Neural cell (in vitro differentiated cells): Measurements from ENCODE around the gene GTF2A1.

Source experiments
- CTCF ChIP-seq: fragments of 450-650 bp; IDR thresholded peaks from 2 replicates; pipeline ENCODE4 v1.5.1; 2014; ENCODE audit warnings: antibody characterized with exemption, mild to moderate bottlenecking, moderate library complexity; ENCODE audit not compliant: poor library complexity, severe bottlenecking
- EP300 ChIP-seq: fragments of 450-650 bp; conservative IDR thresholded peaks from 2 replicates; pipeline ENCODE4 v1.6.1; 2014; ENCODE audit warnings: antibody characterized with exemption, mild to moderate bottlenecking, moderate library complexity; ENCODE audit not compliant: poor library complexity, severe bottlenecking
- EZH2 ChIP-seq: fragments of 200-600, 300-800 bp; shearing (Covaris generic), sonication (generic); IDR thresholded peaks from 2 replicates; pipeline ENCODE4 v1.6.1; 2014; ENCODE audit warnings: antibody characterized with exemption, low read length, borderline replicate concordance, mild to moderate bottlenecking; ENCODE audit not compliant: insufficient read depth, poor library complexity, severe bottlenecking
- MXI1 ChIP-seq: fragments of 450-650 bp; conservative IDR thresholded peaks from 2 replicates; pipeline ENCODE4 v1.6.1; 2014; ENCODE audit warnings: antibody characterized with exemption, mild to moderate bottlenecking; ENCODE audit not compliant: poor library complexity, severe bottlenecking
- POLR2AphosphoS5 ChIP-seq: IDR thresholded peaks from 2 replicates; pipeline ENCODE4 v1.6.1; 2012
- RAD21 ChIP-seq: fragments of 450-650 bp; conservative IDR thresholded peaks from 2 replicates; pipeline ENCODE4 v1.6.1; 2014; ENCODE audit warnings: antibody characterized with exemption, mild to moderate bottlenecking, moderate library complexity
- REST ChIP-seq: IDR thresholded peaks from 2 replicates; pipeline ENCODE4 v1.6.1; 2012; ENCODE audit warnings: borderline replicate concordance
- TAF1 ChIP-seq: IDR thresholded peaks from 2 replicates; pipeline ENCODE4 v1.6.1; 2012; ENCODE audit warnings: low read depth

- TF ChIP-seq MXI1 (no peak), CTCF (no peak), RAD21 (no peak), TAF1 (no peak), EZH2 (no peak), REST (no peak), EP300 (no peak), POLR2AphosphoS5 (no peak)
Observed at GRCh38 chr14:81246461-81247270, 25.9 kb upstream of the GTF2A1 start.
